RKO (cell line): ENCODE results near the gene DNAJB12.
"Not testable (repeated sequence)": the region's sequence is repeated elsewhere in the genome, so short reads cannot be mapped to it uniquely, and the experiment has no call there.

Source experiments
- DNase-seq: peaks from one replicate; pipeline ENCODE4 v3.0.0-alpha.2; 2016; ENCODE audit warnings: low spot score

DNAJB12 gene

DNA sequence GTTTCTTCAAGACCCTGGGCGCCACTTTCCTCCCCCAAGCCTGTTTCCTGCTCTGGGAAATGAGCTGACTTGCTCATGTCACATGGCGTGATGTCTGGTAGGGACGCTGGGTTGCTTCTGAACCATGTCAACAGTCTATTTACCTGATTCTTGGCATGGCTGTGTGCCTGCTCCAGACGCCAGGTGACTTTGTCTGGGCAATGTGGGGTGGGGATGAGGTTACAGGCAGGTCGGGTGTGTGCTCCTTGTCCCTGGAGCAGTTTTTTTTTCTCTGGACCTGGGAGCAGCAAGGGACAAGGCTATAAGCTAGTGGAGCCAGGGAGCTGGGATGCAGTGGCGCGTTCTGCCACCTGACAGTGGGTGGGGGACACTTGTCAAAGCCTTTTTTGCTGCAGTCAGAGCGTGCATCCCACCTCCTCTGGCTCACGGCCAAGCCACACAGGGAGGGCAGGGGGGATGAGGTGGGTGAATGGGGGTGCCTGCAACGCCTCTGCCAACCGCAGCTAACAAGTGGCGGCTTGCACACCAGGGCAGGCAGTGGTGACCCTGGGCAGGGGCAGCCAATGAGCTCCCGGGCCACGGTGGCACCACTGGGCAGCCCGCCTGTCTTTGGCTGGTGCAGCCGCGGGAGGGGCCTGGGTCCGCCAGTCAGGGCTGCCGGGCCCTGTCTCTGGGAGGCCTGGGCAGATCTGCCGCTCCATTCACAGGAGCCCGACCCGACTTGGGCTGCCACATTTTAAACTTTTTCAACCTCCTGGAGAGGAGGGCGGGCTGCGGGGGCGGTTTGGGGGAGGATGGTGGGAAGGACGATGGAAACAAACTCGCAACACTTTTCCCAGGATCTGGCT is 22.9 kb downstream of the DNAJB12 start:
- DNase-seq, result no peak

DNA sequence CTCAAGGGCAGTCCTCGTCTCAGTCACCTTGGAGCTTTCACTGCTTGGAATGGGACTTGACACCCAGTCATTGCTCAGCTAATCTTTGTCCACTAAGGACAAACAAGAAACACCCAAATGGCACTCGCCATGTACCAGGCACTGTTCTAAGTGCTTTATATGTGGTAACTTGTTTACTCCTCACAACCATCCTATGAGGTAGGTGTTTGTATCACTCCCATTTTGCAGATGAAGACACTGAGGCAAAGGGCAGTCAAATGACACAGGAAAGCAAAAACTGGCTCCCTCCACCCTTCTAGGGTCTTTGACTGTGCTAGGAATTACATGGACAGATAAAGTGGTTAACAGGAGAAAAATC is 24.7 kb downstream of the DNAJB12 start:
- DNase-seq, result no peak

DNA sequence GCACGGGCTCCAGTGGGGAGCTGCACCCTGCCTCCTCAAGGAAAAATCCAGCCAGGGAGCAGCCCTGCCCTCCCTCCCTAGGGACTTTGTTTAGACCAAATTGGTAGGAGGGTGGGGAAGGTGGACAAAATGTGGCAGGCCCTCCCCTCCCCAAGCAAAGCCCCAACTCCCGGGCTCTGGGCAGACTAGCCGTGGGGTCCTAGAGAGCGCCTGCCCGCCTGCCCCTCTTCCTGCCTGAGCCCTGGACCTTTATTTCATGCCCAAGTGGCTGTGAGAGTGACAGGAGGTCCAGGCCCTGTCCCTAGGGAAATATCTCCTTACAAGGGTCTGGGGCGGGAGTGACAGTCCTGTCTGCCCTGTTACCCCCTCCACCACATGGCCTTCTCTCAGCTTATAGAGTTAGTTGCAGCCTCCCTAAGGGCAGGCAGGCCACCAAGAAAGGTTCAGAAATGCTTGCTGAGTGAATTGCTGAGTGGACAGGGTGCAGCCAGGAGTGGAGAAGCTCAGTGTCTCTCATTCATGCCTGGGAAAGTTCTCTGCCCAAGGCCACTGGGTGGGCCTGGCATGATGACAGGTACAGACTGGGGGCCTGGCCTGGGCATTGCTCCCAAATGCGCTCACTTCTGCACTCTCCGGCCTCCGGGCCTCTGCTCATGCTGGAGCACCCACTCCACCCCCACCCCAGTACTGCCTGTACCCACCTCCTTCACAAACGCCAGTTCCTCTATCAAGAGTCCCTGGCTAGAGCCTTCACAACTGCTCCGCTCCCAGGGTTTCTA is 25.2 kb downstream of the DNAJB12 start:
- no peak for DNase-seq

DNA sequence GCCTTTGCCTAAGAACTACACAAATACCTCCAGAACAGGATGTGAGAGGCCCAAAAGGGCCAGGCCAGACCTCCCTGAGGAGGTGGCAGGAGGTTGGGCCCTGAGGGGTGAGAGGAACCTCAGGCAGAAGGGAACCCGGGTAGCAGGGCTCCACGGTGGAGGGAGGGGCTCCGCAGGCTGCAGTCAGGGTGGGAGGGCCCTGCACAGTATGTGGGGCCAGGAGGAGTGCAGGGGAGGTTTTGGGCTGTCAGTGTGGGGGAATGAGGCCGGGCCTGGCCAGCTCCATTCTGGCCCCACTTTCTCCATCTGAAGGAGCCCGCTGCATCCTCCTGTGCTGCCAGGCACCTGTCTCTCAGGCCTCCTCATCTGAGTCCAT is 25.9 kb downstream of the DNAJB12 start:
- no peak for DNase-seq

DNA sequence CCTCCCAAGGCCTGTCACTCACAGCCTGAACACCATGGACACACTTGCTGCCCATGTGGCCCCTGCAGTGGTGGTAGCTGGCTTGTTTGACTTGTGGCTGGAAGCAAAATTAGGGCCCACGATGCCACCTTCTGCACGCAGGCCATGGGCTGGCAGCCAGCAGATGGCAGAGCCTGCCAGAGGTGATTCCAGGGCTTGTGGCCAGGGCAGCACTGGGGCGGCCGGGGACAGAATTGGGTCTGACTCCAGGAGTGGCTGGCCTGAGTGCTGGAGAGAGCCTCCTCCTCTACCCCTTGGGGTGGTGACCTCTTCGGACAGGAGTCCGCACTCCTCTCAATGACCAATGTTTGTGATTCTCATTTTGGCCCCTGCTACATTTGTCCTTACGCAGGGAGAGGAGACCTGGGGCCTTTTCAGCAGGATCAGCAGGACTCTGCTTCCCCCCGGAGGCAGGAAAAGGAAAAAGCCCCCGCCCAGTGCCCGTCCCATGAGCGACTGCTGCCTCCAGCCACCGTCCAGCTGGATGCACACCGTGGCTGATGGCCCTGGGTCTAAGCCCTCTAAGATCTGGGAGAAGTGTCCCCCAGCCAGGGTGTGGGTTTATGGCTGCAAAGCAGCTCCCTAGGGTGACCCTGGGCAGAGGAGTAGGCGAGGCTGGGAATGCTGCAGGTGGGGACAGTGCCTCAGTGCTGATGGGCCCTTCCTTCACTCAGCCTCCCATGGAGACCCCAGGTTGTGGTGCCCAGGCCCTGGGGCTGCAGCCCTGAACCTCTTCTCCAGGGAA is 26.5 kb downstream of the DNAJB12 start:
- peak; percentile 32 for DNase-seq

DNA sequence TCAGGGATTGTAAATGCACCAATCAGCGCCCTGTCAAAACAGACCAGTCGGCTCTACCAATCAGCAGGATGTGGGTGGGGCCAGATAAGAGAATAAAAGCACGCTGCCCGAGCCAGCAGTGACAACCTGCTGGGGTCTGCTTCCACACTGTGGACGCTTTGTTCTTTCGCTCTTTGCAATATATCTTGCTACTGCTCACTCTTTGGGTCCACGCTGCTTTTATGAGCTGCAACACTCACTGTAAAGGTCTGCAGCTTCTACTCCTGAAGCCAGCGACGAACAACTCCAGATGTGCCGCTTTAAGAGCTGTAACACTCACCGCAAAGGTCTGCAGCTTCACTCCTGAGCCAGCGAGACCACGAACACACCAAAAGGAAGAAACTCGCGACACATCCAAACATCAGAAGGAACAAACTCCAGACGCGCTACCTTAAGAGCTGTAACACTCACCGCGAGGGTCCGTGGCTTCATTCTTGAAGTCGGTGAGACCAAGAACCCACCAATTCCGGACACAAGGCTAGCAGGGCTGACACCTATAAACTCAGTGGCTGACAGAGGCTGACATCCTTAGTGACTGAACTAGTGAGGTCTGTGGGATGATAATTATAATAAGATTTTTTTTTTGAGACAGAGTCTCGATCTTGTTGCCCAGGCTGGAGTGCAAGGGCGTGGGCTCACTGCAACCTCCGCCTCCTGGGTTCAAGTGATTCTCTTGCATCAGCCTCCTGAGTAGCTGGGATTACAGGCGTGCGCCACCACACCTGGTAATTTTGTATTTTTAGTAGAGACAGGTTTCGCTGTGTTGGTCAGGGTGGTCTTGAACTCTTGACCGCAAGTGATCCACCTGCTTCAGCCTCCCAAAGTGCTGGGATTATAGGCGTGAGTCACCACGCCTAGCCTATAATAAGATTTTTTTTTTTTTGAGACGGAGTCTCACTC is 27.8 kb downstream of the DNAJB12 start:
- not testable (repeated sequence) for DNase-seq

DNA sequence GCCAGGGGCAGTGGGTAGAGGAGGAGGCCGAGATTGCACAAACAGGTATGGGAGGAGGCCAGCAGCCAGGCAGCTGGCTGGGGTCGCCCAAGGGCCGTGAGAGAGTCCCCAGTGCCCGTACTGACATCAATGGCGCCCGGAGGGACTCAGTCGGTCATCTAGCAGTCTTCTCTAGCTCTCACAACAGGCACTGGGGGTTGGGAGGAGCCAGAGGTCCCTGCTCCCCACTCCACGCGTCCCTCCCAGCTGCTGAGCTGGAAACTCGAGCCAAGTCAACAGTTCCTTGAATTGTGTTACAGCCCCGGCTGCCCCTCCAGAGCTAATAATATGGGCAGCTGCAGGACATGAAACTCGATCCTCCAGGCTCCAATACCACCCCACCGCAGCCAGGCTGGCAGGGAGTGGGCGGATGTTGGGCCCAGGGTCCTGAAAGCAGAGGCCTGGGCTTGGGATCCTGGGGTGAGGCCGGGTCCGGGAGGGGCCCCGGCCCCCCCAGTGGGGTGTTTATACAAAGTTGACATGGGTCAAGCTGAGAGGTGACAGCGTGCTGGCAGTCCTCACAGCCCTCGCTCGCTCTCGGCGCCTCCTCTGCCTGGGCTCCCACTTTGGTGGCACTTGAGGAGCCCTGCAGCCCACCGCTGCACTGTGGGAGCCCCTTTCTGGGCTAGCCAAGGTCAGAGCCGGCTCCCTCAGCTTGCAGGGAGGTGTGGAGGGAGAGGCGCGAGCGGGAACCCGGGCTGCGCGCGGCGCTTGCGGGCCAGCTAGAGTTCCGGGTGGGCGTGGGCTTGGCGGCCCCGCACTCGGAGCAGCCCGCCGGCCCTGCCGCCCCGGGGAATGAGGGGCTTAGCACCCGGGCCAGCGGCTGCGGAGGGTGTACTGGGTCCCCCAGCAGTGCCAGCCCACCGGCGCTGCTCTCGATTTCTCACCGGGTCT is 29.2 kb downstream of the DNAJB12 start:
- not testable (repeated sequence) for DNase-seq

DNA sequence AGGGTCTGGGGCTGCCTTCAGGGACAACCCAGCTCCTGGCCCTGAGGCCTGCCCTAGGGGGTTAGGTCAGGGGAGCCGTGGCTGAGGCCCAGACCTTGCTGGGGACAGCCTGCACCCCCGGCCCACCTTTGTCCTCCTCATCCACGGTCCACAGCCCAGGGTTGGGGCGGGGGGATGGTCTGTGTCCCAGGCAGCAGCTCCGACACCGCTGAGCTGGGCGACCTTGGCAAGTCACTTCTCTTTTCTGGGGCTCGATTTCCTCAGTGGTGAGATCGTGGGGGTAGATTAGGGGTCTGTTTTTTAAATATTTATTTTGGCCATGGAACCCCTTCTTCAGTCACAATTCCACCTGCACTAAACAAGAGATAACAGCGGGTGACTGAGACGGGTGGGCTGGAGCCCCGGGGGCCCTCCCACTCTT is 30.9 kb downstream of the DNAJB12 start:
- DNase-seq, result no peak

DNA sequence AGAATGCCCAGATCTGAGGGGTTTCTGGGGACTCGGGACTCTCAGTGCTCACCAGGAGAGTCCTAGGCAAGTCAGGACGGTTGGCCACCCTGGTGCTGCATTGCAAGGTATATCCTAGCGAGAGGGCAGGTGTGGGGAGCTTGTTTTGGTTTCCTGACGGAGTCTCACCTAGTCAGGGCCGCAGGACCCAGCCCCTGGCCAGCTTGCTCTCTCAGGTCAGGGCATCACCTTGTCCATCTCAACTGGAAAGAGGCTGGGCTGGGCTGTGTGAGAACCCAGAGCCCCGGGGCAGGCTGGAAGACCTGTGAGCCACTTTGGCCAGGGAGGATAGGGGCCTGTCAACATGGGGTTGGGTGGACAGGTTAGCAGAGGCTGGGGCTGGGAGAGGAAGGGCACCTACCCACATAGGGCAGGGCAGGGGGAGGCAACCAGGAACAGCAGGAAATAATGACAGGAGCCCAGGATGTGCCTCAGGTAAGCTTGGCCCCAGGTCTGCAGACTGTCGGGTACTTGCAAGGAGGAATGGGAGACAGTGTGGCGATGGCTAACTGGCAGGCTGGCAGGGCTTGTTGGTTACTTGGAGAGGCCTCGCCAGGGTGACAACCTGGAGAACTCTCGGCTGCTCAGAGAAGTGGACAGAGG is 31.5 kb downstream of the DNAJB12 start:
- no peak for DNase-seq

DNA sequence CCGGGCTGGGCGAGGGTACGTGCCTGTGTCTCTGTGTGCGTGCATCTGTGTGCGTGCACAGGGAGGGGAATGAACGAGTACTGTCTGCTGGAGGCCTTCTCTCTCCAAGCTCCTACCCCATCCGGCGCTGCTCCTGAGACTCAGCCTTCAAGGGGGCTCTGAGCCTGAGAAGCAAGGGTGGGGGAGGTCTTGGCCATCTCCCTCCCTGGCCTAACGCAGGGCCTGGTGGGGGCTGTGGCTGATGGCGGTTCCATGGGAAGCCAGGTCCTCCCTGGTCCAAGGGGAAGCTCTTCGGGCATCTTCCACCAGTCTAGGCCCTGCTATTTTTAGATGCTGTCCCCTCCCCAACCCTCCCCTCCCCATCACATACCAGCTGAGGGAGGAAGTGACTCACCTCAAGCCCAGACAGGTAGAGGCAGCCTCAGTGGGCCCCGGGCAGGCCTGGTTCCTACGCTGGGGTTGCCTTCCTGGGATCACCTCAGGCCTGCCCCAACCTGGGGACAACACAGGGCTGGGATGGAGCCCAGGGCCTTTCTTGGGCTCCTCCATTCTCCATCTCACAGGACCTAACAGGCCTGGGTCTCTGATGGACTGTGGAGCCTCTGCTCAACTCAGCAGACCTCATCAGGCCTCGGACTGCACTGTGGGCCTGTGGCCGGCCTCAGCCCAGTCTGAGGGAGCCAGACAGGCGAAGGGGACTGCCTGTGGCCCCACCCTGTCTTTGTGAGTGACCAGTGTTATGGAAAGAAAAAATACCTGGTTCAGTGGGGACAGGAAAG is 32.2 kb downstream of the DNAJB12 start:
- DNase-seq, result no peak

DNA sequence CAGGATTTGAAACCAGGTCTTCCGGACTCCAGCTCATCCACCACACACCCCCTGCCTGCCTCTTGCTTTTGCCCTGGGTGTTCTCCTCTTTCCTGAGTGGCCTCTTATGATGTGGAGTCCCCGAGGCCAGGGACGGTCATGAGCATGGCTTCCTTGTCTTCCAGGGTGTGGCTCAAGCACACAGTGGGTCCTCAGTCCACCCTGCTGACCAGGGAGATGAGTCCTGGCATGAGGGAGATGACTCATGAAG is 32.8 kb downstream of the DNAJB12 start:
- DNase-seq, result no peak

DNA sequence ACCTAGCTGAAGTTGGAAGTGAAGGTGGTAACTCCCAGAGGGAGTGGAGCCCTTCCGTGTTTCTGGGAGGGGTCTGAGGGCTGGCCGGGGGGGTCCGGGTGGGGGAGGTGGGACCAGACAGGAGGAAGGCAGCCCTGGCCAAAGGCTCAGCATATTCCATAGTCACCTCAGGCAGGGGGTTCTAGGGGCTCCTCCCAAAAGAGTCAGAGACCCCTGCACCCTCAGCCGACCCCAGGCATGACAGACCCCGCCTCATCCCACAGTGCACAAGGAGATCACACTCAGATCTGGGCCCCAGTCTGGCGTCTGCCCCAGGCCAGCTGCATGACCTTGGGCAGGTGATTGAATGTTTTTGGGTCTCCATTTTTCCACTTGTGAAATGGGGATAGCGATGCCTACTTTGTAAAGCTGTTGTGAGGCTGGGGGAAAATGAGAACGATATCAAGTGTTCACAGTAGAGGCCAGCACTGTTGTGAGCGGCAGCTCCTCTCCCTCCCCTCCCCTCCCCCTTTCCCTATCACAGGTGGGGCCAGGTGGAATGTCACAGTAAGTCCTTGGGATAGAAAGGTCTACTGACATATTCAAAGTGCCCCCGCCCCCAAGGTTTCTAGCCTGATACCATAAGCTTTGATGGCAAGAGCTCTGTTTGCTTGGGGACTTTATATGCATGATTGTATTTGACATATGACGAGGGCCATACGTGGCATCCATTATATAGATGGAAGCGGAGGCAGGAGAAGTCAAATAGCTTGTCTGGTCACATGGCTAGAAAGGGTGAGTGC is 33.3 kb downstream of the DNAJB12 start:
- DNase-seq, result no peak

DNA sequence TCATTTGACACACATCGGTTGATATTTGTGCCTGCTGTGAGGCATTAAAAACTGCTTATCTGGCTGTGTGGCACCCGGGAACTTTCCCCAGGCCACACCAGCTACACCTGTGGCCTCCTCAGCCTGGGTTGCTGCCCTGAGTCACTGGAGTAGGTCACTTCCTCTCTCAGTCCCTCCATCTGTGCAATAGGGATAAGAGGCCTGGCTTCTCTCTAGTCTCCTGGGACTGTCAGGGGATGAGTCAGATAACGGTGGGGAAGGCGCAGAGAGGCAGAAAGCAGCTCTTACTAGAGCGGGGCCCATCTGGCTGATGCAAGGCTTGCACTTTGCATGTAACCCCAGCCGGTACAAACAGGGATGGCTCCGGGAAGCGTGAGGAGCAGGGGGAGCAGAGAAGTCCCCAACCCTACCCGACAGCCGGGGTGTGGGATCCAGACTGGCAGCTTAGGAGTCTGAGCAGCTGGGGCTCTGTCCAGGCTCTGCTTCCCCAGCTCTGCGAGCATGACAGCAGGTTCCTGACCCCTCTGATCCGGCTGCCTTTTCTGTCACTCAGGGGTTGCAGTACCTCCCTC is 34.0 kb downstream of the DNAJB12 start:
- DNase-seq, result peak; percentile 99

DNA sequence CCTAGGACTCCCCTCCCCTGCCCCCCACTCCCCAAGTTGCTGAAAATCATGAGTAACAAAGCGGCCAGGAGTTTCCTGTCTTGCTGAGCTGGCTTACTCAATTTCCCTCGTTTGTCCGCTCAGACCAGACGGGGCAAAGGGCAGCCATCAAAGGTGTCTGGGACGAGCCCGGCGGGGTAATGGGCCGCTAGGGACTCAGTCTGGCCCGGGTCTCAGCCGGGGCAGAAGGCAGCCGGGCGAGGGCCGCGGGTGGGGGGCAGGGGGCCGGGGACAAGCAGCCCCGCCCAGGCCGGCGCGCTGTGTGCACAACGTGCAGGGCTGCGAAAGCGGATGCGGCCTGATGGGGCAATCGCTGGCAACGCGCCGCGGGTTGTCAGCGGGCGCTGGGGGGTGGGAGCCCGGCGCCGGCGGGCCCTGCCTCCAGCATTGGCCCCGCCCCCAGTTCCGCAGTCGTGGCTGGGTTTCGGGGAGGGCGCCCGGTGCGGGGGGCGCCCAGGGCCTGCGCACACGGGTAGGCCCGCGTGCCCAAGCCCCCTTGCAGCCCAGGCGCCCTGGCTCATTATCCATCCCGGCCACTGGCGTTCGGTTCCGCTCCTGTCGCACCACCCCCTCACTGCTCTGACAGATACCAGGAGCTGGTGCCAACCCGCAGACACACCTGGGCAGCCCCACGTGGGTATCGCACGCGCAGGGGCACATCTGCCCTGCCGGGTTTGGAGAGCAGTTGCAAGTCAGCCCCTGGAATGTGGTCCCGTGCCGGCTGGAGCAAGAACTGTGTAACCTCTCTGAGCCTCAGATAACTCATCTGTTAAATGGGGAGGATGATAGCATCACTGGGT is 35.1 kb downstream of the DNAJB12 start:
- DNase-seq, result peak; percentile 89

DNA sequence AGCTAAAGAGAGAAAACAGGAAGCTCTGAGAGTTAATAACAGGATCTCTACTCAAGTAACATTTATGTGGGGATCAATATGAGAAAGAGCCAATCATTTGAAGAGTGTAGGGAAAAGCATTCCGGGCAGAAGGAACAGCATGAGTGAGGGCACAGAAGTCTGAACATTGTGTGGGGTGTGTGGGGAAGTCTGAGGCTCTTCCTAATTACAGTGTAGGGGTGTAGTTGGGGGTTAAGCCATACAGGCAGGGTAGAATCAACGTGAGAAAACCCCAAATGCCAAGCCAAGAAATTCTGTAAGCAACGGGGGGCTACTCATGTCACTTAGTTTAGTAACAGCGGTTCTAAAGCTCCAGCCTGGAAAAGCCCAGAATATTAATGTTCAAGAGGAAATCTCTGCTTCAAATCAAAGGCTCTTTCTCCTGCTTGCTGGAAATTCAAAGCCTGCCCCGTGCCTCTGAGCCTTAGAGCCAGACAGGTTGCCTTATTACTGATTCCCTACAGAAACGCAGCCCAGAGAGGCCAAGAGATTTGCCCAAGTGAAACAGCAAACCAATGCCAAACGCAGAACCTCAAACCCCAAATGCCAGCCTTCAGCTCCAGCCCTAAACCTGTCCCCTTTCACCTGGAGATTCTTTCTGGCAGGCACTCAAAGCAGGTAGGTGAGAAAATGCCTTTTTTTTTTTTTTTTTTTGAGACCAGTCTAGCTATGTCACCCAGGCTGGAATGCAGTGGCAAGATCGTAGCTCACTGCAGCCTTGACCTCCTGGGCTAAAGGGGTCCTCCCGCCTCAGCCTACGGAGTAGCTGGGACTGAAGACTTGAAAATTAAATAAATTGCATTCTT is 36.1 kb downstream of the DNAJB12 start:
- no peak for DNase-seq

DNA sequence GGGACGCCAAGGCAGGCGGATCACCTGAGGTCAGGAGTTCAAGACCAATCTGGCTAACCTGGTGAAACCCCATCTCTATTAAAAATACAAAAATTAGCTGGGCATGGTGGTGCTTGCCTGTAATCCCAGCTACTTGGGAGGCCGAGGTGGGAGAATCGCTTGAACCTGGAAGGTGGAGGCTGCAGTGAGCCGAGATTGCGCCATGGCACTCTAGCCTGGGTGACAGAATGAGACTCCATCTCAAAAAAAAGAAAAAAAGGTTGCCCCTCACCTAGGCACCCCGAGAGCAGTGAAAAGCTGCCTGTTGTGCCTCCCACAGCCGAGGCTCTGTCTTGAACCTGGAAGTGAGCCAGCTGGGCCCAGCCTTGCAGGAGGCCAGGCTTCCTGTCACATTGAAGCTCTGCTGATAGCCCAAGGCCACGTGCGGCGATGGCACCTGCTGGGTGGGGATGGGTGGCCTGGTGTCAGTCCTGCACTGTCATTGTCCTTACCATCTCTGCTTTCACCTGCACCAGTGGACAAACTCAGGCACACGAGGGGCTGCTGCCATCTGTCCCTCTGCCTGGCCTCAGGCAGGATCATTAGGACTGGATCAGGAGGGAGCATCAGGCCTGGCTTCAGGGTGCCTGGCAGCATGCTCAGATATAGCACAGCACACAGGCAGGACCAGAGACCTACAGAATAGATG is 37.8 kb downstream of the DNAJB12 start:
- DNase-seq, result no peak
